ENCODE results near the gene KIF6.

Gene KIF6

DNA sequence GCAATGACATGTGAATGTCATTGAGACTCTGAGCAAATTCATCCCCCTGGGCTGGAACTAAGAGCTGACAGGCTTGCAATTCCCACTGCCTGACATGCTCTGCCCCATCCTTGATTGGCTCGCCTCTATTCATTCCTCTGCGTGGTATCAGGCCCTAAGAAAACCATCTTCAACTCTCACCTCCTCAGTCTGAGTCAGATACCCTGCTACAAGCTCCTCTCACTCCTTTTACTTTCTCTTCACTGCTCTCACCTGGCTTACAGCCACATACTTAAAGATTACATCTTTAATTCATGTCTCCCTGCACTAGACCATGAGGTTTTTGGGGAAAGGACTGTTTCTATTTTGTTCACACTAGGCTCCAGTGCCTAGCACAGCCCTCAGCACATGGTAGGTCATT is 131.6 kb downstream of the KIF6 start:
- no peak overlapping the region for H2AFZ ChIP-seq (ENCODE audit: low read length)
- TF ChIP-seq, protein P1, sequence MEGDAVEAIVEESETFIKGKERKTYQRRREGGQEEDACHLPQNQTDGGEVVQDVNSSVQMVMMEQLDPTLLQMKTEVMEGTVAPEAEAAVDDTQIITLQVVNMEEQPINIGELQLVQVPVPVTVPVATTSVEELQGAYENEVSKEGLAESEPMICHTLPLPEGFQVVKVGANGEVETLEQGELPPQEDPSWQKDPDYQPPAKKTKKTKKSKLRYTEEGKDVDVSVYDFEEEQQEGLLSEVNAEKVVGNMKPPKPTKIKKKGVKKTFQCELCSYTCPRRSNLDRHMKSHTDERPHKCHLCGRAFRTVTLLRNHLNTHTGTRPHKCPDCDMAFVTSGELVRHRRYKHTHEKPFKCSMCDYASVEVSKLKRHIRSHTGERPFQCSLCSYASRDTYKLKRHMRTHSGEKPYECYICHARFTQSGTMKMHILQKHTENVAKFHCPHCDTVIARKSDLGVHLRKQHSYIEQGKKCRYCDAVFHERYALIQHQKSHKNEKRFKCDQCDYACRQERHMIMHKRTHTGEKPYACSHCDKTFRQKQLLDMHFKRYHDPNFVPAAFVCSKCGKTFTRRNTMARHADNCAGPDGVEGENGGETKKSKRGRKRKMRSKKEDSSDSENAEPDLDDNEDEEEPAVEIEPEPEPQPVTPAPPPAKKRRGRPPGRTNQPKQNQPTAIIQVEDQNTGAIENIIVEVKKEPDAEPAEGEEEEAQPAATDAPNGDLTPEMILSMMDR (IDR thresholded peaks at IDR 0.05; ENCODE audit: low read length): no peak
- H3K4me2 ChIP-seq (ENCODE audit: low read length): no peak overlapping the region
- no peaks in the 10 kb centered on the region for H3K27me3 ChIP-seq (ENCODE audit: insufficient read depth, low read length)
- no peaks in the 10 kb centered on the region for H3K4me1 ChIP-seq (ENCODE audit: insufficient read depth, low read length, severe bottlenecking)
- no peaks in the 10 kb centered on the region for H3K36me3 ChIP-seq (ENCODE audit: insufficient read depth, low read length)
- H3K79me2 ChIP-seq (ENCODE audit: insufficient read depth, low read length): no peaks in the 10 kb centered on the region
- H4K20me1 ChIP-seq (ENCODE audit: insufficient read depth, low read length): no peaks in the 10 kb centered on the region
- H3K9me2 ChIP-seq (ENCODE audit: low read depth, low read length): no peaks in the 10 kb centered on the region
- no peak overlapping the region for H3K27ac ChIP-seq (ENCODE audit: low read depth, low read length, poor library complexity, severe bottlenecking)
- H3K9me3 ChIP-seq (ENCODE audit: low read length): no peaks in the 10 kb centered on the region
- no peaks in the 10 kb centered on the region for H3F3A ChIP-seq (ENCODE audit: insufficient read depth, low read length)
- H3K9ac ChIP-seq (ENCODE audit: low read length): no peak overlapping the region
- H3K4me3 ChIP-seq (ENCODE audit: low read depth, low read length, poor library complexity, severe bottlenecking): no peak overlapping the region

DNA sequence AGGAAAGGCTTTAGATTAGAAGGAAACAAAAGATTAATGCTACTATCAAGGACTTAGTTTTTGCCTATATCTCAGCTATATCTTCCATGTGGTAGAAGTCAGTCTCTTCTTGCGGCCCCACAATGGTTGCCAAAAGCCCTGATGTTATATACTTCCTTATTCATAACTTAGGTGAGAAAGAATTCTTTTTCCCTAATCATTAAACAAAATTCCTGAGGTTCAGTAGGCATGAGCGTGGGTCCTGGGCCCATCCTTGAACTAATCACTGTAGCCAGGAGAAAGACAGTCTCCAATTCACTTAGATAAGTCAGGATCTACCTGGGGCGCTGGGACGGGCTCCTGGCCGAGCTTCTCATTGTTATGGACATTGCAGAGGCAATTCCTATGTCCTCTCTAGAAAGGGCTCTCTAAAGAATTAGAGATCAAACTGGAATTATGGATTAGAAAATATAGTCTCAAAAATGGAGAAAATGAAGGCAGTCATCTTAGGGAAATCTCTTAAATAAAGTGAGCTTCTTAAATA is 134.3 kb downstream of the KIF6 start:
- no peaks in the 10 kb centered on the region for H4K20me1 ChIP-seq (ENCODE audit: insufficient read depth, low read length)
- no peak for TF ChIP-seq EZH2 (IDR thresholded peaks at IDR 0.05; ENCODE audit: borderline replicate concordance, low read length)
- TF ChIP-seq, protein P1 (IDR thresholded peaks at IDR 0.05; ENCODE audit: low read length): no peak
- H3K9me2 ChIP-seq (ENCODE audit: low read depth, low read length): no peaks in the 10 kb centered on the region
- H3K9ac ChIP-seq (ENCODE audit: low read length): no peak overlapping the region
- H3K4me1 ChIP-seq (ENCODE audit: insufficient read depth, low read length, severe bottlenecking): no peaks in the 10 kb centered on the region
- no peaks in the 10 kb centered on the region for H3K36me3 ChIP-seq (ENCODE audit: insufficient read depth, low read length)
- no peaks in the 10 kb centered on the region for H3F3A ChIP-seq (ENCODE audit: insufficient read depth, low read length)
- no peak overlapping the region for H3K4me2 ChIP-seq (ENCODE audit: low read length)
- H2AFZ ChIP-seq (ENCODE audit: low read length): no peak overlapping the region
- no peaks in the 10 kb centered on the region for H3K79me2 ChIP-seq (ENCODE audit: insufficient read depth, low read length)
- no peaks in the 10 kb centered on the region for H3K9me3 ChIP-seq (ENCODE audit: low read length)
- H3K27ac ChIP-seq (ENCODE audit: low read depth, low read length, poor library complexity, severe bottlenecking): no peak overlapping the region
- H3K4me3 ChIP-seq (ENCODE audit: low read depth, low read length, poor library complexity, severe bottlenecking): no peak overlapping the region
- H3K27me3 ChIP-seq (ENCODE audit: insufficient read depth, low read length): no peaks in the 10 kb centered on the region

DNA sequence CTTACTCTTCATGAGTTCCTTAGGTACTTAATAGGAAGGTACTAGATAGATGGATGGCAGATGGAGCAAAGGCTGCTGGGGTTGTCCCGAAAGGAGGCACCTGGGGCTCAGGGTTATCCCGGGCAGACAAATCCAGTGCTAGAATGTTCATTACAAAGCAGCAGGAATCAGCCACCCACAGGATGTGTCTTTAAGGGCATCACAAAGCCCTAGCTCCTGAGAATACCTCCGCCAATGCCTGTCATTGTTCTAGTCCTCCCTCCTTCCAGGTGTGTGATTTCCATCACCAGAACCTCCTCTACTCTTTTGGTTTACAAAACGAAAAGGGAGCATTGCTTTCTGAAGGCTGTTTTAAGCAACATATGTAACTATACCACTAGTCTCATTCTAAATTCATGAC is 138.1 kb downstream of the KIF6 start:
- Histone ChIP-seq H3K4me3 (ENCODE audit: low read depth, low read length, poor library complexity, severe bottlenecking) (no peak overlapping the region), H3K36me3 (ENCODE audit: insufficient read depth, low read length) (no peaks in the 10 kb centered on the region), H3K4me1 (ENCODE audit: insufficient read depth, low read length, severe bottlenecking) (no peaks in the 10 kb centered on the region), H3K9me2 (ENCODE audit: low read depth, low read length) (no peaks in the 10 kb centered on the region), H2AFZ (ENCODE audit: low read length) (no peak overlapping the region), H3K27me3 (ENCODE audit: insufficient read depth, low read length) (no peaks in the 10 kb centered on the region), H3K27ac (ENCODE audit: low read depth, low read length, poor library complexity, severe bottlenecking) (no peak overlapping the region), H3K9me3 (ENCODE audit: low read length) (no peaks in the 10 kb centered on the region), H4K20me1 (ENCODE audit: insufficient read depth, low read length) (no peaks in the 10 kb centered on the region), H3F3A (ENCODE audit: insufficient read depth, low read length) (no peaks in the 10 kb centered on the region), H3K4me2 (ENCODE audit: low read length) (no peak overlapping the region), H3K79me2 (ENCODE audit: insufficient read depth, low read length) (no peaks in the 10 kb centered on the region), H3K9ac (ENCODE audit: low read length) (no peak overlapping the region)
- TF ChIP-seq EZH2 (IDR thresholded peaks at IDR 0.05; ENCODE audit: borderline replicate concordance, low read length): no peak
- TF ChIP-seq, protein P1 (IDR thresholded peaks at IDR 0.05; ENCODE audit: low read length): no peak

All from OCI-LY1 (cell line).